IPS-11a (cell line): Measurements from ENCODE around the gene RIPOR2.
"Not testable (repeated sequence)": the region's sequence is repeated elsewhere in the genome, so short reads cannot be mapped to it uniquely, and the experiment has no call there.

Experiments used
- H3K4me3 ChIP-seq: one replicate; pipeline ENCODE4 v1.5.1; 2013; ENCODE audit warnings: low read depth, low read length, control low read depth

Gene RIPOR2

GRCh38 chr6:24953726-24954125 is 18.0 kb upstream of the RIPOR2 start:
- H3K4me3 ChIP-seq = no peak overlapping the region

GRCh38 chr6:24951811-24952299 is 16.1 kb upstream of the RIPOR2 start:
- H3K4me3 ChIP-seq = no peak overlapping the region

DNA sequence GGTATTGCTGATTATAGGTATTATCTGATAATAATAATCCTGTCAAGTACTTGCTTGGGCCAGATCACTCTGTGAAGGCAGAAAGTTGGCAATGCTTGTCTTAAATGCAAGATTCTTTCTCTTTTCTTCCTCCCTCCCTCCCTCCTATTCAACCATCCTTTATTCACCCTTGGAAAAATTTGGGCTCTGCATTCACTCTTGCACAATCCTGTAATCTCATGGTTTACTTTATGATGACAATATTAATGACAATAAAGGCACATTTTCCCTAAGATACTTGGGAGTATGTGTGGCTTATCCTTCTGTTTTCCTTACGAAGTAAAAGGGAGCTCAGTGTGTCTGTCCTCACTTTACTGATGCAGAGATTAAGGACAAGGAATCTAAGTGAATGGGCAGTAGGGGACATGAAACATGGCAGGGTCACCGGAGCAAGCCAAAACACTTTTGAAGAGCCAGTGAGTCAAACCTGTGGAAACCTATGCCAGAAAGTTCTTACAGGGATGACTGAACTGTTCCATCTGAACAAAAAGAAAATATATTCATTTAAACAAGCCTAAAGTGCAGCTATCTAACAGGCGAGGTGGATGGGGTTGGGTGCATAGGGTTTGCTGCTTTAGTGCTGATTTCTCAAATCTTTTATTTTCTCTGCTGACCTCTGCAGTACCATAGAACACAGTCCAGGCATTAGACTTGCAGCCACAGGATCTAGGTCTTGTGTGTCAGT is 14.6 kb upstream of the RIPOR2 start:
- no peak overlapping the region for H3K4me3 ChIP-seq

- no peak overlapping the region for H3K4me3 ChIP-seq
Measured at GRCh38 chr6:24949020-24949569, 13.3 kb upstream of the RIPOR2 start.

- not testable (repeated sequence) for H3K4me3 ChIP-seq
Measured at GRCh38 chr6:24948261-24948660, 12.5 kb upstream of the RIPOR2 start.

GRCh38 chr6:24947636-24948035 is 11.9 kb upstream of the RIPOR2 start:
- no peak overlapping the region for H3K4me3 ChIP-seq

DNA sequence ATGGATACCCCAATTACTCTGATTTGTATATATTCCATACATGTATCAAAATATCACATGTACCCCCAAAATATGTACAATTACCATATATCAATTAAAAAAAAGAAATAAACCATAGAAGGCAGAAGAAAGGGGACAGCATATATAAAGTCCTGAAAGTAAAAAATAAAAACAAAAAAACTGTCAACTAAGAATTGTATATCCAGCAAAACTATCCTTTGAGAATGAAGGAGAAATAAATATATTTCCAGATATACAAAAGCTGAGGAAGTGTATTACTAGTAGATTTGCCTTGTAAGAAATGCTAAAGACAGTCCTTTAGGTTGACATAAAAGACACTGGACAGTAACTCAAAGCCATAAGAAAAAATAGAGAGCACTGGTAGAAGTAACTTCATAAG is 9.3 kb upstream of the RIPOR2 start:
- no peak overlapping the region for H3K4me3 ChIP-seq

DNA sequence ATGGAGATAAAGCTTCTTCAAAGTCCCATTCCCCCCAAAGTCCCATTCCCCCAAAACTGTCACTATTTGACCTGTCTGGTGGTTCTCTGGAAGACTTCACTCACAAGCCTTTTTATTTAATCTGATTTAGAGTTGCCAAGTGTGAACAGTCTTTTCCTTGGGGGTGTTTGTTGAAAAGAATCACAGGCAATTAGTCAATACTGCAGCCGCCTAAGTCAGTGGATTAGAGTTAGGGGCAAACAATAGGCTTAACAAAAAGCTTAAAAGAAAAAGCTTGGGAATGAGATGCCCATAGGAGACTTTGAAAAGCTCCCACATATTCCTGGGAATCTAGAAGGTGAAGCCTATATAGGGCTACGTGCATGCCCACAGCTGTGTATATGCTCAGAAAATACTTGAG is 8.0 kb upstream of the RIPOR2 start:
- H3K4me3 ChIP-seq = no peak overlapping the region

DNA sequence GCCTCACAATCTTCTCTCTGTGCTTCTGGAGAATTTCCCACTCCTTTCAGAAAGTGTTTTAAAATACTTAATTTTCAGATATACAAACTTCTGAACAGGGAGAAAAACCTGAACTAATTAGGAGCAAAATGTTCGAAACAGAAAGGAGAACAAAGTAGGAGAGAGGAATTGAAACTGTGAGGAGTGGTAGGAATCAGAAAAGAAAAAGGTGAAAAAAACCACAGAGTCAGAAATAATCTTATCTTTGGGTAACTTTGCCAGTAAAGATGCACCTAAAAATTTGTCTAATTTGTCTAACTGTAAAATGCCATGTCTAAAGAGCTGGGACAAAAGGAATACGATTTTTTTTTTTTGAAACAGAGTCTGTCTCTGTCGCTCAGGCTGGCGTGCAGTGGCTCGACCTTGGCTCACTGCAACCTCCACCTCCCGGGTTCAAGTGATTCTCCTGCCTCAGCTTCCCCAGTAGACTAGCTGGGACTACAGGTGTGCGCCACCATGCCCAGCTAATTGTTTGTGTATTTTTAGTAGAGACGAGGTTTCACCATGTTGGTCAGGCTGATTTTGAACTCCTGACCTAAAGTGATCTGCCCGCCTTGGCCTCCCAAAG is 4.7 kb upstream of the RIPOR2 start:
- H3K4me3 ChIP-seq = no peak overlapping the region

GRCh38 chr6:24936641-24937317 is 1.0 kb upstream of the RIPOR2 start:
- no peak overlapping the region for H3K4me3 ChIP-seq

GRCh38 chr6:24933868-24934401 is 1.8 kb downstream of the RIPOR2 start:
- H3K4me3 ChIP-seq = no peak overlapping the region

DNA sequence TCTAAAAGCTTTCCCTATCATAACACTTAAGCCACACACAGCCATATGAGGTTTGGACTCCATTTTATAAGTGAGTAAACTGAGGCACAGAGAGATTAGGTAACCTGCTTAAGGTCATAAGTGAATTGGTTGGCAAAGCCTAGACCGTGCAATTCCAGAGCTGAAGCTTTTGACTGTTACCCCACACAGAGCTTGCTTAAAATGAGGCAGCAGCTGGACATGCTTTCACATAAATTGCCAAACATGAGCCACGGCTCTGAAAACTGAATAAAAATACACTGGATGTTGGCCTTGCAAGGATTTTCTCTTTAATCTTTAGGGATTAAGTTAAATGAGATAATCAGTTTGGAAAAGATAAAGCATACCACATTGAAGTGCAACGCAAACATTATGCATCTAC is 2.5 kb downstream of the RIPOR2 start:
- no peak overlapping the region for H3K4me3 ChIP-seq

- no peak overlapping the region for H3K4me3 ChIP-seq
Measured at GRCh38 chr6:24932832-24933231, 2.9 kb downstream of the RIPOR2 start.

DNA sequence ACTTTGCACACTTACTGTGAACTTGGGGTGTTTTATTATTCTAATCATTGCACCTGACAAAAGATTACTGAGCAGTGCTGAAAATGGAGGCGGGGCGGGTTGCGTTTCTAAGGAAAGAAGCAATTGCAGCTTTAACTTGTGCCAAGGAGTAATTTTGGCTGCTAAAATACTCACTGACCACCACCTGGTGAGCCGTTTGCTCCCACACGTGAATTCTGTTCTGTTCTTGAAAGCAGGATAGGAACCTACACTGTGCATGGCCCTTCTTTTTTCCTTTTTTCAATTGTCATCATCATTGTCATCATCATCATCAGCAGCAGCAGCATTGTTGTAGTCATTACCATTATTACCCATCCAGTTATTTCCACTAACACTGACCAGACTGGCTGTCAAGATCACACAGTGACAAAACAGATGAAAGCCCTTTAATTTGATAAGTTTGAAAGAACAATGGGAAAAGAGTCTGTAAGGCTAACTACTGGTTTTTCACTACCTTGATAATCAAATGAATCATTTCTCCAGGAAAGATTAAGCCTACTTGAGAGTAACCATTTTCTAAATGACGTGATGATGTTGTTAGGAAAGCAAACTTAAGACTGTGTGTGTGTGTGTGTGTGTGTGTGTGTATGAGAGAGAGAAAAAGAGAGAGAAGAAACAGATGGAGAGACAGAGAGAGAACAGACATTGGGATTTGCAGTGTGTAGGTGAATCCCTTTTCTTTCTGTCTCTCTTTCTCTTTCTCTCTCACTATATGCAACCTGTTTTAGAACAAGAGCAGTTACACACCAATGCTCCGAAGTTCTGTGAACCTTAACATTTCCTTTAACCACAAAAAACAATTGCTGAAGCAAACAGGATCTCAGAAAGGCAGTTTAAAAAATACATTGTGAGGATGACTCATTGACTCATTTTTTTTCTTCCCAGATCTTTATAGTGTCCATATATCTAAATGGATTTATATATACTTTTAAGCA is 3.8 kb downstream of the RIPOR2 start:
- no peak overlapping the region for H3K4me3 ChIP-seq

DNA sequence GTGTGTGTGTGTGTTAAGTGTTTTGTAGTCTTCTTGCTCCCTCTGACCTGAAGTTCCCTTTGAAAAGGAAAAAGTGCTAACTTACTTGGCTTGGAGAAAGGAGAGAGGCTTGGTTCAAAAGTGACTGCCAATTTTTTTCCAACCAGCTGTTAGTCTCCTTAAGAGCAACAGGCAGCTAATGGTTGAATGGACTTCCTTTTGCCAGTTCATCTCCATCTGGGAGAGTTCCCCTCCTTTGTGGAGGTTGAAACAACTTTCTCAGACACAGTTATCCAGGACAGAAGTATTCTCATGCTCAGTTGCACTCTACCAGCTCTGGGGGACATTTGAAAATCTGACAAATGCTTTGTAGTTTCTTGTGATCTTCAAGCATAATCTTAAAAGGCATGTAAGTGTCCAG is 4.5 kb downstream of the RIPOR2 start:
- H3K4me3 ChIP-seq = no peak overlapping the region

DNA sequence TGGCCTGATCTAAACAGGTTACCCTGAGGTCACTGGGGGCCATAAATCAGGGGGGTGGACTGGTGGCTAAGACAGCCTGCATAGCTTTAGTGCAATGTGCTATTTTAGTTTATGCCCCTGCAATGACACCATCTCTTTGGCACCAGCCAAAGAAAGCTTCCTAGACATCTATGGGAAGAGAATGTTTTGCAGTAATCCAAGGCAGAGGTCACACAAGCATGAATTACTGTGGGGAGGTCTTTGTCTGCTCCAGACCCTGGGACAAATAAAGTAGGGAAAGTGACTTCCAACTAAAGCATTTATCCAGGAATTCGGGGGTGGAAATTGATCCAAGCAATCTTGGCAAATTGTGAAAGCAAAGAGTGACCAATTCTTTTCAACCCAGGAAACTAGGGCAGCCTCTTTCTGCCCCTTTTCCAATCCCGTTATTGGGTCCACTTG is 5.3 kb downstream of the RIPOR2 start:
- no peak overlapping the region for H3K4me3 ChIP-seq

DNA sequence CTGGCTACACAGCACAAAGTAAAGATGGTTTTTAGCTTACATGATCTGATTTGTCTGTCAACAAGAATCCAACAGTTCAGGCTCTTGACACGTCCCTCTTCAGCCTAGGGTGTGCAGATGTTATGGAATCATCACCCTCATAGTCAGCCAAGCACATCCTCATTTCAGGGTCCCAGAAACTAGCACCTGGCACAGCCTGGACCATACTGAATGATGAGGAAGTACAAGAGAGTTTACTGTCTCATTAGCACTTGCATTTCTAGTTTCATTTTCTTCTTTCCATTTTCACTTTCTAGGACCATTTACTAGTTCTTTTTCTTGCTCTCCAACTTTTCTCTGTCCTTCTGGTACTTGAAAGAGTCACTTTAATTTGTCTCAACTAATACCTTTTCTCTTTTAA is 6.5 kb downstream of the RIPOR2 start:
- no peak overlapping the region for H3K4me3 ChIP-seq

DNA sequence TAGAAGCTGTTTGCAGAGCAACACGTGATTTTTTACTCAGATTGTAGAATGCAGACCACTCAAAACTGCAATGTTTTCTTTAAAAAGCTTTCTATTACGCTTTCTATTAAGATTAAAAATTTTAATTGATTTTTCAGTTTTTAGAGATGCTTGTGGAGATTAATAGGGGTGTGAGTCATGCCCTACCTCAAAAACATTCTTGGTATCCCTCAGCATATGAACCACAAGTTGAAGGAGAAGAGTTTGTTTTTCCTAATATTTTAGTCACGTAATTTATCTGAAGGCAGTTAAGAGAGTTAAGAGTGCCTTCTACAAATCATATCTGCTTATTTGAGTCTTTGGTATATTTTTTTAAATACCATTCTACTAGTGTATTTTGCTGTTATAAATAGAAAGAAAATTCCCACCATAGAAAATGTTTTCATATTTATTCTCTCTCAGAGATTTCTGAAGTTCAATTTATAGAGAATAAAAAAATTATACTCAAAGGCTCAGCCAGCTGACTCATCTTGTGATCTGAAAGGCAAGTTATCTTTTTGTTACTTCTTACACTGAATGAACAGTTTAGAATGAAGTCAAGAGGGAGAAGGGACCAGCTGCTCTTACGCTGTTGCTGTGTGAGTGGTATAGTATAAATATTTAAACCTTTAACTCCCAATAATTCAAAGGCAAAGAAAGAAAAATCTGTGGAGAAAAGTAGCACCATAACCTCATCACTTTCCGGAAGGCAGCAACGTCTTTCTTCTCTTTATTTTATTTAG is 7.6 kb downstream of the RIPOR2 start:
- H3K4me3 ChIP-seq = no peak overlapping the region

- H3K4me3 ChIP-seq = no peak overlapping the region
Measured at GRCh38 chr6:24927277-24927955, 8.3 kb downstream of the RIPOR2 start.
